Renal pelvis (tissue), 4 donors: ENCODE results near the gene CHST8. TPM values are rescaled to one million over a fixed set of nuclear protein-coding genes. Genes with fewer than 3 reads are reported as not detected.

Experiments
- DNase-seq: peaks from one replicate; pipeline ENCODE4 v3.0.0-alpha.2; 2013
- polyA plus RNA-seq, 3 donors: library from polyadenylated mRNA; unstranded; fragments of 120-200 nt; gene quantifications; one replicate each; pipeline ENCODE4 v1.2.1, GENCODE V29; 2013; ENCODE audit not compliant: insufficient read length in 3 of 3

The CHST8 gene
- polyA plus RNA-seq, 3 donors, result 0.40 to 0.52 (median 0.41) TPM

DNA sequence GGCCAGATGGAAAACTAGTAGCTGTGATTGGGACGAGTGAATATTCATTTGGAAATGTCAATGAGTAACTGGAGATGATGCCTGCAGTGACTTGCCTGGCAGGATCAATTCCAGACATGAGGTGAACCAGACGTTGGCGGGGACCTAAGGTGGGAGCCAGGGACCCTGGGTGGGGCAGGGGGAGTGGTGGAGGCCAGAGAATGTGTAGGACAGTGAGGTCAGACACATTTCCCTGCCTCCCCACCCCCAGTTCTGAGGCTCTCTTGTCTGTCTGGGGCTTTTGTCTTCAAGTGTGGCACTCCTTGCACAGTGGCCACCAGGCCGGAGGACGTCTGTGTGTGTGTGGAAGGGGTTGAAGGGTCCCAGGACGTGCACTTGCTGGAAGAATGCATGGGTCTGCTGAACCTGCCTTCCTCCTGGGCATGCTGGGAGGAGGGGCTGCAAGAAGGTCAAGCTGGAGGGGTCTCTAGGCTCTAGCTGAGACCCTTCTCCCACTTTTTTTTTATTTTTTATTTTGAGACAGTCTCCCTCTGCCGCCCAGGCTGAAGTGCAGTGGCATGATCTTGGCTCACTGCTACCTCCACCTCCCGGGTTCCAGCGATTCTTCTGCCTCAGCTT lies 51.6 kb downstream of the CHST8 start:
- no peak for DNase-seq

DNA sequence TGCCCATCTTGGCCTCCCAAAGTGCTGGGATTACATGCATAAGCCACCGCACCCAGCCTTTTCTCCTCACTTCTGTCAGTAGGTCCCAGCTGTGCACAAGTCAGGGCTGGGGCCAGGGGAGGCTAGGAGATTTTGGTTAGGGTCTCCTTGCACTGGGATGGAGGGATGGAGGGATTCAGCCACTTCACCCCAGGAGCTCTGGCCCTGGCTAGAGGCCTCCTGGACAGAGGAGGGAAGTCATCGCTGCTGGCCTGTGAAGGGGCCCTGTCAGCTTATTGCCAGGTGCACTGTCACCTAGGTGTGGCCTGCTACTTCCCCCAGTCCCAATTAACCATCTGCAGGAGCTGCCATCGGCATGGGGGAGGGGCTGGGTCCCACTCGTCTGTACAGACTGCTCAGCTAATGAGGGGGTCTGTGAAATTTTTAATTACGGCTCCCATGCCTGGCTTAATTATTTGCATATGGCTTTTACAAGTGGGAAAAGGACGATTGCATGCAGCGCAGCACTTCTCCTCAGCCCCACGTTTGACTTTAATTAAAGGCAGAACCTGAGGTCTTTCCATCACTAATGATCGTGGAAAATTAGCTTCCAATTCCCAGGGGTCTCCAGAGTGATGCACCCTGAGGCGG lies 52.4 kb downstream of the CHST8 start:
- no peak for DNase-seq

DNA sequence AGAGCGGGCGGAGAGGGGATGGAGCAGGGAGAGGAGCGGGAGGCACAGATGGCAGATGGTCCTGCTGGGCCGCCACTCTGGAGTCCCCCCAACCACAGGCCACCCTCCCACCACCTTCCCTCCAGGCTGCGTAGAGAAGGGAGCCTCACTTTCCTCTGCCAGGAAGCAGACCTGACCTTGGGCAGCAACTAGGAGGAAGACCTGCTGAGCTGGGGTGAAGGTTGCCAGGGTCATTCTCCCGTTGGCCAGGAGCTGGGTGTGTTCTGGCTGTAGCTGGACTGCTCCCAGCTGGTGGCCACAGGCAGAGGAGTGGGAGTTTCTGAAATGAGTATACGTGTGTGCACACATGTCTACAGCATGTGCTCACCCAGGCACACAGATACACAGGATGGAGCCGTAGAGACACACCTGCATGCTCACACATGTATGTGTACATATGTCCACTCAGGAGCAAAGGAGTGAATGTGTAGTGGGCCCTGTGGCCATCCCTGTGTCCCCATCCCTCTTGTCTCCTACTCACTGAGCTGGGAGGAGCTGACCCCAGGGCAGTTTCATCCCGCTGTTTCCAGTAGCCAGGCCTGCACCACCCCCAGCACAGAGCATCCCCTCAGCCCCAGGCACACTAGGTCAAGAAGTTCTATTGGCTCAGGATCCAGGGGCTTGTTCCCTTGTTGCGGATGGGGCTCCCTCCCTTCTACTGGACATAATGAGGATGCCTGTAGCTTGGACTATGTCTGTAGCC lies 53.0 kb downstream of the CHST8 start:
- DNase-seq, result no peak

DNA sequence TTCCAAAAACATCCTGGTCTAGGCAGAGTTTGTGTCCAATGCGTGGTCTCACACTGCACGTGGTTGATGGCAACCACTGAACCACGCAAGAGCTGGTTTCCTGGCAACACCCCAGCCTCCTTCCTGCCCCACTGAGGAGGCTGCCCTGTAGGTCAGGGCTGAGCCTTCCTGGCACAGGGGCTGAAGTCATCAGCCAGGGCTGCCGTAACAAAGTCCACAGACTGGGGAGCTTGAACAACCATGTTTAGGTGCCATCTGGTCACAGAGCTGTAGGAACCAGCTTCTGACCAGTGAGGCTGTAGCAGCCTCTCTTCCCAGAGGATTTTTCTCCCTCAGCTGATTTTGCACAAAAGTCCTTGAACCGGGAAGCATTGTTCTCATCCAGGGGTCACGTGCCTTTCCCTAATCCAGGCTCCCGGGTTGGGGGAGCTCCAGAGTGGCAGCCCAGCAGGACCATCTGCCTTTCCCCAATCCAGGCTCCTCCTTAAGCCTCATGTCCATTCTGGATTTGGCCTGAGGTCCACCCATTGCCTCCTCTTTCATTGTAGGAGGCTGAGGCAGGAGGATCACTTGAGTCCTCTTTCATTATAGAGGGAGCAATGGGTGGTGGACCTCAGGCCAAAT lies 53.9 kb downstream of the CHST8 start:
- no peak for DNase-seq

DNA sequence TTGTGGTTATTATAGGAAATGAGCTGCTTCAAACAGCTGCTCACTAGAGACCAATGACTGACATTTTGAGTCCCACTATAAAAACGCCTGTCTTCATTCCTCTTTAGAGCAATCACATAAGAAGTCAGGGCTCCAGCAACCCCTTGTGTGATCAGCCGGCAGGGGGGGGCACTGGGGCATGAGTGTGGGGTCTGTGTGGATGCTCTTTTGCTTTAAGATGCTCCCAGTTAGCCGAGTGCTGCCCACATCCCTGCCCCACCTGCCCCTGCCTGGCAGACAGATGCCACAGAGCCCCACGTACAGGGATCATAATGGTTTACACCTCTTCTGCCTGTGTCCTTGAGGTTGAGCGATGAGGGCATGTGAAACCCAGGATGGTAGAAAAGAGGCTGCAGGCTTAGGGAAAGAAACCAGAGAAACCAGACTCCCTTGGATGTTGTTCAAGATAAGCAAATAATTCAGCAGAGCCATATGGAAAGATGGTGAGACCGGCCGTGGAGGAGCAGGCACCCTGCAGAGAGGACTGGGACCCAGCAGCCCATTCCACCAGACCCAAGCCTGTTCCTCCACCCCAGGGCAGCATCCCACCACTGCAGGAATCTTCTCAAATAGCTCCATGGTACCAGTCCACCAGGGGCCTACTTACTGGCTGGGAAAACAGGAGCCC lies 55.4 kb downstream of the CHST8 start:
- no peak for DNase-seq

DNA sequence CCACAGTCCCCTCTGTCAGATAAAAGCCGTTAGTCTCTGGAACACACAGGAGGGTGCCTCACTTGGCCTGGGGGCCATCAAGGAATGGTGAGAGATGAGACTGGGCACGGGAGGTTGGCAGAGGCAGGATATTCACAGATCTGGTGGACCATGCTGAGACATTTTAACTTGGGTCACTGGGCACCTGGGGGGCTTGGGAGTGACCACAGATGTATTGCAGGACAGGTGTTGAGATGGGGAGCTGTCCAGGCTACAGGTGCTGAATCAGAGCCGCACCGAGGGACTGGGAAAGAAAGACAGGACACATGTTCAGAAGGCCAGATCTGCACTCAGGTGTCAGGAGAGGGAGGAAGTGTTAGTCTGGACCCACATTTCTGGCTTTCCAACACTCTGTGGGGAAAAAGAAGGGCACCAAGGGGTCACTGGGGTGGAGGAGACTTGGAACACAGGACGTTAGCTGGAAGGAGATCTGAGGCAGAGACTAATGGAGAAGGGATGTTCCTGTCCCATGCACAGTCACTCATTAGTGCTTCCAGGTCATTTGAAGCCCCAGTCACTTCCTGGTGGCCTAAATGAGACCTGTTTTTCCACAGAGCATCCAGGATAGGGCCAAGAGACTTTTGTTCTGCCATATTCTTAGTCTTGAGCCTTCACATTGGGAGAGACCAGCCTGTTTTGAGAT lies 56.1 kb downstream of the CHST8 start:
- peak; percentile 17 for DNase-seq

DNA sequence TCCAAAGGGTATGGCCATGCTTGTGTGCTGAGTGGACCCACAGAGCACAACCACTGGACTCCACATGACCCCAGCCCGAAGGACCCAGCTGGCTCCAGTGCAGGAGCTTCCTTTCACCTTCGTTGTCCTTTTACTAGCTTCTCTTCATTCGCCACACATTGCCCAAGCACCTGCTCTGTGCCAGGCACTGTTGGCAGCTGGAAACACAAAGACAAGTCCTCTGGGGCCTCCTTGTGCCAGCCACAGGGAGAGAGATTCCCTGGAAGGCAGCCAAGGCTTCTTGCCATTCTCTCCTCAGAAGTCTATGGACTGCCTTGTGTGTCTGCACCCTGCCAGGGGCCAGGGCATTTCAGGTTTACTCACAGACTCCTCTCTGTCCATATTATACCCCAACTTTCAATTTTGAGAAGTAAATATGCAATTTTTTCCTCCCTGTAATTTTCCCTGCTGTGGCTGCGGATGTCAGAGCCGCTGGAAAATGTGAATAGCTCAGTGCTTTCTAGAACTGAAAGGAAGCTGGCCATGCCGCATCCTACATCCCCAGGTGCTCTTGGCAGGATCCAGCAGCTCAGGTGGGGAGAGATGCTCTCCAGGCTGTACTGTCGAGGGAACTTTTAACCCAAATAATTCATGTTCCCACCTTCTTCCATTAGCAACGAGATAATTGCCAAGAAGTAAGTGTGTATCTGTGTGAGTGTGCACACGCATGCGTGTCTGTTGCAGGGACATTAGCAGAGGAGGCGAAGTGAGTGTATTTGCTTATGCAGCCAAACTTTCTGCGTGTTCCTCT lies 57.2 kb downstream of the CHST8 start:
- no peak for DNase-seq

DNA sequence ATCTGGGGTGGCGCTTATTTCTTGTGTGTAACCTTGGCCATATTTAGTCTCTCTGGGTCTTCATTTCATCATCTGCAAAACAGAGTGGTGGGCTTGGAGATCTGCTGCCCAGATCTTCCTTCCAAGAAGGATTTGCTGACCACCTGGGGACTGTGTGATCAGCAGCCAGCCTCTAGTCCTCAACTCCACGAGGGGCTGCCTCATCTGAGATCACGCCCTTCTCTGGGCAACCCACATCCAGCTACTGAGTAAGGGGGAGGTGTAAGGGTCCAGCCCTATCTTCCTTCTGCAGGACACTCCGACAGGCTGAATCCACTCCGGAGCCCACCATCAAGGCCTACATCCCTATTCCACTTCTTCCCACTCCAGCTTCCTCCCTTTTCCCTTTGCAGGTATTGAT lies 57.9 kb downstream of the CHST8 start:
- no peak for DNase-seq

DNA sequence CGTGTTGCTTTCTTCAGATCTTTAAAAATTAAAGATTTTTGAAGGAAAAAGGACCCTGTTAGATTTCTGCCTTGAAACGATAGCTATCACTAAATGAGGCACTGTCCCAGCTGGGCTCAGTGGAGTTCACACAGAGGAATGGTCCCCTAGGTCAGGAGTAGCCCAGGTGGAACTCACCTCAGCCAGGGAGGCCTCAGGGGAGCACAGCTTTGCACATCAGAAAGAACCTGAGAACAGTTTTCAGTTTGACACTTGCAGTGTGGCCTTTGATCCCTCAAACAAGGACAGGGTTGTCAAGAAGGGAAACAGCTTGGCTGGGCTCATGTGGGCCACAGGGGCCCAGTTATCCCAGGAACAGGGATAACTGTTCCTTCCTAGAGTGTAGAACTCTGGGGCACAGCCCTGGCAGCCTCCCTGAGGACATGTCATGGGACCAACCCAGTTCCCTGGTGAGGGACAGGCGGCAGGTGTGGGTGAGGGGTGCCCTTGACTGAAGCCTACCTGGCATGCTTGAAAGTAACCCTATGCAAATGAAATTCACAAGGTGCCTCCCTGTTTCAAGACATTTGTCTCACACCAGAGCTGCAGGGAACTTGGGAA lies 59.4 kb downstream of the CHST8 start:
- no peak for DNase-seq

DNA sequence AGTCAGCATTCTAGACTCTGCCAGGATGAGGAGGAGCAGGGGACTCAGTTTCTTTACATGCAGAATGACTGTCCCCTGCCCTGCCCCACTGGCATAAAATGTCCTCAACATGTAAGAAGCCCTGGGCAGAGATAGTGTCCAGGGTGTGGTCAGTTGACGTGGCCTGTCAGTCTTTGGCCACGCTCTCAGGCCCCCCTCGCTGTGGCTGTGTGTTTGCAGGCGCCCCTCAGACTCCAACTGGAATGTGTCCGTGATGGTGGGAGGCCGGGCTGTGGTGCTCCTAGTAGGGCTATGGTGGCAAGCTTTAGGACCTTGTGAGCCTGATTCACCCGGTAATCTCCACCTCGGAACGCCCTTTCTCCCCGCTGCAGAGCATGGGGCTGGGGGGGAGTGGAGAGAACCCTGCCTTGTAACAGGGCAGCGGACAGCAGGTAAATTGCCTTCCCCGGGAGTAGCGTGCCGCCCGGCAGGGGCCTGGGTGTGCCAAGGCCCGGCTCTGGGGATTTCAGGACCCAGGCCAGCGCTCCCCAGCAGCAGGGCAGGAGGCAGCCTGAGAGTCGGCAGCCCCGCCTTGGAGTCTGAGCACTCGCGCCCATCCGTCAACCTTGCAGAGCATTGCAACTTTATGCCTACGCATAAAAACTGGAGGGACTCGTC lies 62.3 kb downstream of the CHST8 start:
- peak; percentile 85 for DNase-seq

DNA sequence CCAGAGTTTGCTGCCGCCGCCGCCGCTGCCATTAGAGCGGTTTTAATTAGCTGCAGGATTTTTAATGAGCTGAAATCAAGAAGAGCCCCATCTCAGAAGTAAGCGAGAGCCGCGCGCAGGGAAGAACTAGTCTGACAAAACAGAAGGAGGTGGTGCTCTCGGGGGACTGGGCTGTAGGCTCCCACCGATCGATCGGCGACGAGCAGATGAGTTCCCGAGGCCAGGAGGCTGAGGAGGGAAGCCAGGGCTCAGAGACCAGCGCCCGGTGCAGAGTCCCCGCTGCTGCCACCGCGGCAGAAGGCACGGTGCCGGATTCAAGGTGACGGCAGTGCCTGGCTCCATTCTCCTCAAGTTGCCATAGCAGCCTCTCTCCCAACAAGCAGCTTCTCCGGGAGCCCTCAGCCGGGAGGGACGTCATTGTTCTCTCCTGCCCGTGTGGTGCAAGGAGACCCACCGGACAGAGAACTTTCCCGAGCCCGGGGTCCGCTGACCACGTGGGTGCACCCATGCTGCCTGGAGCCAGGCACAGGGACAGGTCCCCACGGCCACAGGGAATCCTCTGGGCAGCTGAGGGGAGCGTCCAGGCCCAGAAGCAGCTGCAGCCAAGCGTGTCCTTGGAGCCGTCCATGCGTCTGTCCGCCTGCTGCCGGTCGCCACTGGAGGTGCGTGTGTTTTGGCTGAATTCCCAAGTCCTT lies 62.9 kb downstream of the CHST8 start:
- DNase-seq, result no peak

DNA sequence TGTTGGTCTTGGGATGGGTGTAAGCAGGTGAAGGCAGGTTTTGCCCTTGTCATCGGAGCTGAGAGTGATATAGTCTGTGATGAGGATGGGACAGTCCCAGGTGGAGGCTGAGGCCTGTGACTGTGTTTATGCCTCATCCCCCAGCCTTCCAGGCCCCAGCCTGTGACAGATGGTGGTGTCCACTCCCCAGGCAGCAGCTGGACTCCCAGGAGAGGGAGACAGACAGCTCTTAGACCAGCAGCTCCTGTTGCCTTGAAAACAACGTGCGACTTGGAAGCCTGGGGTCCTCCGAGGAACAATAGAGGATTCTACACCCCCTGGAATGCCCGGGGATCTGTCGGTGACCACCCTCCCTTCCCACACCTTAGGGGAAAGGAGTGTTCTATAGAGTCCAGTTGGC lies 63.8 kb downstream of the CHST8 start:
- DNase-seq, result no peak

DNA sequence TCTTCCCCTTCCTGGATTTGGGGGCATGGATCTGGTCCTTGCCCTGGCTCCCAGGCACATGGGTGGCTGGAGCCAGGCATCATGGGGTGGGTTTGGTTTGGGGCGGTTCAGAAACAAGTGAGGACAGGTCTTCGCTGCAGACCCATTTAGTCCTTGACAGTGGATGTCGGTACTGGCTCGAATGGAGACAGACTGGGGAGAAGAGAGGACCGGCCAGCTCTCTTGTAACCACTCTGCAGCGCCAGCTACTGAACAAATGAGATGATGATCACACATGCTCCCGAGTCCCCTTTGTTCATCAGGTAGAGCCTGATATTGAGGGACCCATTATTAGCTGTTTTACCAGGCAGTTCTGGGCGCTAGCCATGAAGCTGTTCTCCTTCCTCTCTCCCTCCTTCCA lies 64.5 kb downstream of the CHST8 start:
- DNase-seq, result no peak

DNA sequence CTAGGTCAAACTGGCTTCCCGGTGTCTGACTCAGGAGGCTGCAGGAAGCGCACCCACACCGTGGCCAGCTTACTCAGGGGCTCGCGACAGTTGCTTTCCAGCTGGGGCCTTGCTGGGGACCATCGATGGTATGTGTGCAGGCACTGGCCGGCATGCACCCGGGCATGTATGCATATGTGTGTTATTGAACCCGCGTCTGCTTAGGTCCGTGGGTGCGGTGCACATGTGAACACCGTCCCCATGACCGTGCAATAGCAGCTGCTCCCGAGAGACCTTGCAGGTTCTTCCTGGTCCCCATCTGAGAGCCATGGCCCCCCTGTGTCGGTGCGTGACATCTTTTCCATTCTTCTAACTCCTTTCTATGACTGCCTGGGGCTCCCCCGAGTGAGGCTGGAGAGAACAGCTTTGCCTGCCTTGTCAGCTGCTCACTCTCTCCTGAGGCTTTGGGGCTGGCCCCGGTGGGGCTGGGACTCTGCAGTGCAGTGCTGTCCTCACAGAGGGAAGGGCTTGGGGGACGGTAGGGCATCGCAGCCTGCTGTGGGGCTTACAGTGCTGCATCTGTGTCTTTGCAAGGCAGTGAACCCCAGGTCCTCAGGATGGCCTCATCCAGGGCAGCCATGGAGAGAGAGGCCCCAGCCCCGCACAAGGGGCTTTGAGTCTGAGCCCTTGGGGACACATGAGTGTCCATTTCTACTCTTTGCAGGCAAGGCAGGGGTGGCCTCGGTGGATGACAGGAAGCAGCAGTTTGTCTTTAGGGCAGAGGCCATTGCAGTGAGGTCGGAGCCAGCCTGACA lies 65.1 kb downstream of the CHST8 start:
- DNase-seq, result no peak

DNA sequence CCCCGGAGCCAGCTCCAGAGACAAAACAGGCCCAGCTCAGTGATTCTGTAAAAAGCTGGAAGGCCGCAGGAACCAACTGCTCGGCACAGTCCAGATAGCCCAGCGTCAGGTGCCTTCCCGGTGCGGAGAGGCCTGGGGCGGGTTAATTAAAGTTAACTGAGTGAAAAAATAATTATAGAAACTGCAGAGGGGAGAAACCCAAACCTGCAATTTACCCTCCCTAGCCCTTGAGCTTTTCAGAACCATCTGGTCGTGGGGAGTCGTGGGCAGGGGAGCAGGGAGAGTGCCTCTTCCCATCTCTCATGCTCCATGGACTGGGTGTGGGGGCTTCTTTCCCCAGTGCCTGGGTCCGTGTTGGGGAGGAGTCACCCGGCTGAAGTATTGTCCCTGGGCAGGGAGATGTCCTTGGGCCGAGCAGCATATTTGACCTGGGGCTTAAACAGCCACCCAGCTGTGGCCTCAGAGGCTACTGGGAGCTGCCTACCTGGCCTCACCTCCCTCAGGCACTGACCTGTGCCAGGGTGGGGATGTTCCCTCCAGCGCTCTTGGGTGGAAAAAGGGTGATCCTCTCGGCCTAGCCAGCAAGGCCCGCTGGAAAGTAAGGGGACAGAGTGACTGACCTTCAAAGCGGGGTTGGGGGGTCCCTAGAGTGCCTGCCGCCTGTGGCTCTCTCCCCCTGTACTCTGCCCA lies 65.9 kb downstream of the CHST8 start:
- peak; percentile 28 for DNase-seq

DNA sequence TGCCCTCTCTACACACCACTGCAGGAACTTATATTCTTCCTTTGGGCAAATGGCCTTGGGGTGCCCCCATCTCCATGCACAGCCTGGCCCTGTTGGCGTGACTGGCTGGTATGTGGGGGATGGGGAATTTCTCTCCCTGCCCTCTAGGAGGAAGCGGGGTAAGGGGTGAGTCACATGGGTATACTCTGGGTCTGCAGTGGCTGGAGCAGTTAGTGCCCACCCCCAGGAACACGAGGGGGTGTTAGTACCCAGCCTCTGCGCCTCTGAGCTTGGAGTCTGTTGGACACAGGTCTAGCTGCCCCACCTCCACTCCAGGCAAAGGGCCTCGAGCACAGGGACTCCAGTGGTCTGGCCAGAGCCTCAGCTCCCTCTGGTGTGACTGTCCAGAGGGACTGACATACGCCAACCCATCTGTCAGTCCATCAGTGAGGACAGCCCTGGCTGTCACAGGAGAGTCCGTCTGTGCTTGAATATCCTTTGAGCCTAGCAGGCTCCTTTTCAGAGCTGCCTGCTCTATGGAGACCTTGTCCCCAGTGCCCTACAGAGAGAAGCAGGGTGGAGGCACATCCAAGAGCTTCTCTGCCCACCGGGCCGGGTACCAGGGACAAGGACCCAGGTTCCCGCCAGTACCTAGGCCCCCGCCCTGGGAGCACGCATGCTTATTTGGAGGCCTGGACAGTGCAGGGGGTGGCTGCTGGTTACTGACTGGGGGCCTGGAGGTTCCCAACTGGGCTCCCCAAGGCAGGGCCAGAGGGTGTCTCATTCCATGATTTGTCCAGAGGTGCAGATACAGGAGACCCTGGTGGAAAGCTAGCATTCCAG lies 66.6 kb downstream of the CHST8 start:
- DNase-seq, result no peak
